NCI-H1694 (cell line): ENCODE measurements around the gene ANO8.
"Not testable (repeated sequence)": the region's sequence is repeated elsewhere in the genome, so short reads cannot be mapped to it uniquely, and the experiment has no call there.

Experiments
- DNase-seq: peaks from one replicate; lab custom pipeline; 2025; lab: John Stamatoyannopoulos, UW

ANO8 gene, protein sequence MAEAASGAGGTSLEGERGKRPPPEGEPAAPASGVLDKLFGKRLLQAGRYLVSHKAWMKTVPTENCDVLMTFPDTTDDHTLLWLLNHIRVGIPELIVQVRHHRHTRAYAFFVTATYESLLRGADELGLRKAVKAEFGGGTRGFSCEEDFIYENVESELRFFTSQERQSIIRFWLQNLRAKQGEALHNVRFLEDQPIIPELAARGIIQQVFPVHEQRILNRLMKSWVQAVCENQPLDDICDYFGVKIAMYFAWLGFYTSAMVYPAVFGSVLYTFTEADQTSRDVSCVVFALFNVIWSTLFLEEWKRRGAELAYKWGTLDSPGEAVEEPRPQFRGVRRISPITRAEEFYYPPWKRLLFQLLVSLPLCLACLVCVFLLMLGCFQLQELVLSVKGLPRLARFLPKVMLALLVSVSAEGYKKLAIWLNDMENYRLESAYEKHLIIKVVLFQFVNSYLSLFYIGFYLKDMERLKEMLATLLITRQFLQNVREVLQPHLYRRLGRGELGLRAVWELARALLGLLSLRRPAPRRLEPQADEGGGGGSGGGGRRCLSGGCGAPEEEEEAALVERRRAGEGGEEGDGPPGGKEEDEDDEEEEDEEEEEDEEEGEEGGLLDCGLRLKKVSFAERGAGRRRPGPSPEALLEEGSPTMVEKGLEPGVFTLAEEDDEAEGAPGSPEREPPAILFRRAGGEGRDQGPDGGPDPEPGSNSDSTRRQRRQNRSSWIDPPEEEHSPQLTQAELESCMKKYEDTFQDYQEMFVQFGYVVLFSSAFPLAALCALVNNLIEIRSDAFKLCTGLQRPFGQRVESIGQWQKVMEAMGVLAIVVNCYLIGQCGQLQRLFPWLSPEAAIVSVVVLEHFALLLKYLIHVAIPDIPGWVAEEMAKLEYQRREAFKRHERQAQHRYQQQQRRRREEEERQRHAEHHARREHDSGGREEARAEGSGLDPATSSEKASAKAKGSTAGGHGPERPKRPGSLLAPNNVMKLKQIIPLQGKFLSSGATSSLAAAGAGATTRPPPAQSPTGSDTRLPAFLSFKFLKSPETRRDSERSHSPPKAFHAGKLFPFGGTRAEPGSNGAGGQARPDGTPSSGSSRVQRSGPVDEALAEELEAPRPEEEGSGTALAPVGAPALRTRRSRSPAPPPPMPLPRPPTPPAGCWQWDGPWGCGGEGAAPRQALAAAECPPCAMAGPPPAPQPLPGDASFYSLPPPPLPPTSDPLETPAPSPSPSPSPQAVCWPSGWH

GRCh38 chr19:17334414-17335409, at the start of gene ANO8:
TSS of gene ANO8 (minus strand) at chr19:17334855. CDS start at chr19:17334670, 185 bp downstream.
- peak; percentile 91 for DNase-seq

DNA sequence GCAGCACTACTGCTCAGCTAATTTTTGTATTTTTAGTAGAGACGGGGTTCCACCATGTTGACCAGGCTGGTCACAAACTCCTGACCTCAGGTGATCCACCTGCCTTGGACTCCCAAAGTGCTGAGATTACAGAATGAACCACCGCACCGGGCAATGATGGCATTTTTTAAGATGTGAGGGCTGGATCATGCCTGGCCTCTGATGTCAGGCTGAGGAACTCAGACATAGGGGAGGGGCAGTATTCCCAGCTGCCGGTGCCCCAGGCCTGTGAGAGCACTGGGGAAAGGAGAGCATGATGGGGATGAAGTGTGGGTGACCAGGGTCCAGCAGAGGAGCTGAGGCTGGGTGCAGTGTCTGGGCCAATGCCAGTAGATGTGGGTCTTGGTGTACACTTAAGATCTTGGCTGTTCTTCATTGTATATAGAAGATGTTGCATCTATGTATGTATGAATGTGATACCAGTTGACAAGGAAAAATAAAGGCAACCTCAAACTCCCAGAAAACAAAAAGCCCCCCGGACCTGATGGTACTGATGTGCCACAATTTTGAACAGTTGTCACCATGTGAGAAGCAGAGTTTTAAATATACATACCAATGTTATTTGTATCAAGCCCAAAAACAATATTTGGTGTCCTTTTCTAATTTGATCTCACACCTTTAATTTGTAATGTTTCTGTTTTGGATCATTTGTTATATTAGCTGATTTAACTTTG, 45.9 kb upstream of the ANO8 start:
- DNase-seq, result no peak

DNA sequence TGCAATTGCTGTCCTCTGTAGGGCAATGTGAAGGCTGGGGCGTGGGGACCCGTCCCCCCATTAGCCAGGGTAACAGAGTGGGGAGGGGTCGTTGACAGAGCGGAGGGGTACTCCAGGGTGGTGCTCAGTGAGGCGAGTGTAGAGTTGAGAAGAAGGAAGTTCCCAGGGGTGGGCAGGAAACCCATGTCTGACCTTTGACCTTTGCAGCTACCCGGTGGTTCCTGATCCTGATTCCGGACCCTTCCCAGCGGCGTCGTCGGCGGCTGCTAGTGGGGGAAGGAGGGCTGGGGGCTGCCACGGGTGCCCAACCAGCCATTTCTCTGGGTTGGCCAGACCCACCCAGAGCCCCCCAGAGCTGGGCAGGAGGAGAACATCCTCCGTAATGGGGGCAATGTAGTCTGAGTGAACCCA, 44.6 kb upstream of the ANO8 start:
- no peak for DNase-seq

GRCh38 chr19:17378271-17378670, 43.6 kb upstream of the ANO8 start:
- no peak for DNase-seq

DNA sequence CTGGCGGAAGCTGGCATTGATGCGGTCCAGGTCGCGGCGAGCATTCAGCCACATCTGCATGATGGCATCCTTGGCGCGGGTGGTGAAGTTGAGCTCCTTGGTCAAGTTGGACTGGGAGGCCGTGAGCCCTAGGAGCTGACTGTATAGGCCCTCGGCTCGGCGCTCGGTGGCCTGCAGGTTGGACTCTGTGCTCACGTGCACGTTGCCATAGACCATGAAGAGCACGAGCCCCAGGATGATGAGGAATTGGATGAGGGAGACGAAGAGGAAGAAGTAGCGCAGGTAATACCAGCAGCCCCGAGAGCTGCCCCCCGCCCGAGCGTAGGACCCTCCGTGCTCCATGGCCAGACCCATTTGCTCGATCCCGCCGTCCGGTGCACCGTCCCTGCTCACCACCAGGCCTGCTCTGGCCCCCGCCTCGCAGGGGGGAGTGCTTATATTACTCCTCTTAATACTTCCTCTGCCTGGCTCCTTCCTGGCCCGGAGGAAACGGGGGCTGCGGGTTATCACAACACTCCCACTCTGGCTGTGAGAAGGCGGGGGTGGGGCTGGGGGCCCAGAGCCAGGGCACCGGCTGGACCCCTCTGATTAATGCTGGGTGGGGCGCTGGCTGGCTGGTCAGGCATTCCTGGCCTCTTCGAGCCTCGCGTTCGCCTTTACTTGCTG, 42.4 kb upstream of the ANO8 start, which contains the start of gene PLVAP:
TSS of gene PLVAP (minus strand) at position 408 of the 666 bp plus-strand sequence. CDS start at position 354, 54 bp downstream.
- no peak for DNase-seq

DNA sequence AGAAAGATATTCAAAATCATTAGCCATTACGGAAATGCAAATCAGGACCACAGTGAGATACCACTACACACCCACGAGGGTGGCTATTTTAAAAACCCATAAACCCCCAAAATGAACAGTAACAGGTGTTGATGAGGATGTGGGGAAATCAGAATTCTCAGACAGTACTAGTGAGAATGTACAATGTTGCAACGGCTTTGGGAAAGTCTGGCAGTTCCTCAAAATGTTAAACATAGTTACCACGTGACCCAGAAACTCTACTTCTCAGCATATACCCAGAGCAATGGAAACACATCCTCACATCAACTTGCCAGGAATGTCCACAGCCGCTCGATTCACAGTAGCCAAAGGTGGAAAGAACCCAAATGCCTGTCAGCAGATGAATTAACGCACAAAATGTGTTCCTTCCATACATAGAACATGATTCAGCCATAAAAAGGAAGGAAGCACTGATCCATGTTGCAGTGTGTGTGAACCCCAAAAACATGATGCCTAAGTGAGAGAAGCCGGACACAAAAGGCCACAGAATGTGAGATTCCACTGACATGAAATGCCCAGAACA, 35.5 kb upstream of the ANO8 start:
- no peak for DNase-seq

GRCh38 chr19:17365361-17365760, 30.7 kb upstream of the ANO8 start:
- no peak for DNase-seq

- not testable (repeated sequence) for DNase-seq
Observed at GRCh38 chr19:17363852-17364605, 29.4 kb upstream of the ANO8 start.

GRCh38 chr19:17359905-17360800, 25.5 kb upstream of the ANO8 start:
- no peak for DNase-seq

DNA sequence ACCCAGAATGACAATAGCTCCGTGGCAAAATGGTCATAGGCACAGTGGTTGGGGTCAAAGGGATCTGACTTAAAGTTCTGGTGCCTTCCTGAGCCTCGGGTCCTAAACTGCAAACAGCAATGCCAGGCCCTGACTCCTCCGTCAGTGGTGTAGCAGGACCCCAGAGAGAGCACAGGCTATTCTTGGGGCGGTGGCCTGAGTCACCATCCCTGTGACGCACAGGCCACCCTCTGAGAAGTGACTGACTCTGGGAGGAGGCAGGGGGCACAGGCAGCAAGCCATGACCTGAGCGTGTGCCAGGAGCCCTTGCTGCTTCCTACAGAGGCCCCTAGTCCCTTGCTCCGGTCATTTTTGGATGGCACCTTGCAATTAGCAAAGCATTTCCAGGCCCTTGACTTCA, 23.7 kb upstream of the ANO8 start:
- no peak for DNase-seq

GRCh38 chr19:17357724-17358123, 23.1 kb upstream of the ANO8 start:
- DNase-seq, result no peak

GRCh38 chr19:17357078-17357666, 22.5 kb upstream of the ANO8 start:
- DNase-seq, result no peak

DNA sequence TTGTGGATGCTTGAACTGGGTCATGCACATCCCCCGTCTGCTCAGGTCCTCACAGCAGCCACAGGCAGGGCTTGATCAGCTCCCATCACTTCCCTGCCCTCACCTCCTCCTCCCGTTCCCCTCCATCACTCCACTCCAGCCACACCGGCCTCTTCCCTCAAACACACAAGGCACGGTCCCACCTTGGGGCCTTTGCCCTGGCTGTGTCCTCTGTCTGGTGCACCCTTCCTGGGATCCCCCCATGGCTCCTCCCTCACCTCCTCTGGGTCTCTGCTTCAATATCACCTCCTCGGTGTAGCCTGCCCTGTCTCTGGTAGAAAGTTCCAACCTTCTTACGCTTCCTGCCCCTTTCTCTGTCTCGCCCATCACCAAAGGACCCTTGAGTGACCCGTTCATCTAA, 18.7 kb upstream of the ANO8 start:
- no peak for DNase-seq

DNA sequence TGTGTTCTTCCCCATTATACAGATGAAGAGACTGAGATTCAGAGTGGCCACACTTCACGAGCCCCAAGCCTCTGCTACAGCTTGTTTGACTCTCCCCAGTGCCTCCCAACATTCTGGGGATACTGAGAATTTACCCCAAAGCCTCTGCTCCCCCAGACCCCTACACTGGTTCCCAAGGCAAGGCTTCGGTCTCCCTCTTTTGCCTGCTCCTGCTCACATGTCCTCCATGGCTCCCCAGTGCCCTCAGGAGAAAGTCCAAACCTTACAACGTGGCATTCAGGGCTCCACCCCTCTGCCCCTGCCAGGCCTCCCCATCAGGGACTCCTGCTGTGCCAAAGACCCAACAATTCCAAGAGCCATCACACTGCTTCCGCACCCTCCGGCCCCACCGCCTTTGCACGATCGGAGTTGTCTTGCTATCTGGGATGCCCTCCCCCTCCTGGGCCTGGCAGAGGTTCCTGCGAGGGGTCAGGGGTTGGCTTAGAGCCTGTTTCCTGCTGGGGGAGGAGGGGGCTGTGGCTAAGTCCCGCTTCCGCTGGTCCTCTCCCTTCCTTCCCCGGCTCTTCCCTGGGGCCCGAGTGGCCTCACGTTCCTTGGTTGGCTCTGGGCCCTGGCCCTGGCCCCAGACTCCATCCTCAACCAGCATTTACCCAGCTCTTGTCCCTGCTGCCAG, 18.1 kb upstream of the ANO8 start:
- no peak for DNase-seq

DNA sequence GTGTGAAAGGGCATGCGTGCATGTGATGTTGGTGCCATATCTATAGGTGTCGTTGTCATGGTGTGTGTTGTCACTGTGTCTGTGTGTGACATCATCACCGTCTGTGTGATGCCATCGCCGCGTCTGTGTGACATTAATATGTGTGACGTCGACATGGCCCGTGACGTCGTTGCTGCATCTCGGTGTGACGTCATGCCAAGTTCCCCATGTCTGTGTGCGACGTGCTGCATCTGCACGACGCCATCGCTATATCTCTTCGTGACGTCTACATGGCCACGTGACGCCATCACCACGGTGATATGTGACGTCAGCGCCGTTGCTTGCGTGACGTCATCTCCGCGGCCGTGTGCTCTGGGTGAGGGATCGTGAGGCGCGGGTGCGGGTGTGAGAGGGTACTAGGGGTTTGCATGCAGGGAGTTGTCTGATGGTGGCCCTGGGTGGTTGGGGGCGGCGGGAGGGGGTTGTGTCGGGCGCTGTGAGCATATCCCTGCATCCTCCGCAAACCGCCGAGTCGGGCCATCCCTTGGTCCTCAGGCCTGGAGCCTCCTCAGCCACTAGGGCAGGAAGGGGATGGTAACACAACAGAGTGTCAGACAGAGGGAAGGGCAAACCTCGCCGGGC, 17.3 kb upstream of the ANO8 start:
- no peak for DNase-seq

DNA sequence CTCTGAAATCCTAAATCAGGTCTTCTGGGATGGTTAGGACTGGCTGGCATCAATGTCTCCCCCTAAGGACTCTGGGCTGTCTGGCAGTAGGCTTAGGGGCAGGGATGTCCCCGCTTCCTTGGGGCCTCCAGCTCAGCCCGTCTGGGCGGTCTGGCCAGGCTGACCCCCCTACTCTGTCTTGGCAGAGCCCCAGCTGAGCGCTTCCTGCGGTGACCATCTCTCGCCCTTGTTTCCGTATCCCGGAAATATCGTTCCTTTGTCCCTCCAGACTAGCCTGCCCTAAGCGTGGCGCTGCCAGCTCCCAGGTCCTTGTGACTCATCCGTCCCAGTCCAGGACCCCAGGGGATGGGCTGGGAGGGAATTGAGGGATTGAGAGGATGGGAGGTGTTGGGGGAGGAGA, 14.0 kb upstream of the ANO8 start:
- no peak for DNase-seq
